Neural progenitor cell (in vitro differentiated cells): ENCODE data around the gene POLG2.
"Not testable (repeated sequence)": the region's sequence is repeated elsewhere in the genome, so short reads cannot be mapped to it uniquely, and the experiment has no call there.

Source experiments
- CTCF ChIP-seq: fragments of 200-600 bp; sonication (generic); IDR thresholded peaks from 2 replicates; pipeline ENCODE4 v1.5.1; 2017; ENCODE audit warnings: antibody characterized with exemption, mild to moderate bottlenecking
- EZH2 ChIP-seq: fragments of 200-600 bp; sonication (generic); IDR thresholded peaks from 2 replicates; pipeline ENCODE4 v1.6.1; 2017; ENCODE audit warnings: antibody characterized with exemption, mild to moderate bottlenecking, moderate library complexity
- EZH2phosphoT487 ChIP-seq: fragments of 200-600 bp; sonication (generic); IDR thresholded peaks from 2 replicates; pipeline ENCODE4 v1.6.1; 2017; ENCODE audit warnings: antibody characterized with exemption

DNA sequence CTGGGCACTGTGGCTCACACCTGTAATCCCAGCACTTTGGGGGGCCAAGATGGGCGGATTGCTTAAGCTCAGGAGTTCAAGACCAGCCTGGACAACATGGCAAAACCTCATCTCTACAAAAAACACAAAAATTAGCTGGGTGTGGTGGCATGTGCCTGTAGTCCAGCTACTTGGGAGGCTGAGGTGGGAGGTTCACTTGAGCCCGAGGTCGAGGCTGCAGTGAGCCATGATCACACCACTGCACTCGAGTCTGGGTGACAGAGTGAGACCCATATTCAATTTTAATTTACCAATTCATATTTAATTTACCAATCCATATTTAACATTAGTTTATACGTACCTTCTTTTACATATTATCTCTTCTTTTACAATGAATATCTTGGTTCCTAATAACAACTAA lies 1.6 kb downstream of the POLG2 start:
- TF ChIP-seq CTCF, EZH2phosphoT487, EZH2: not testable (repeated sequence)
